Activated CD4-positive, CD25-positive, alpha-beta regulatory T cell treated with anti-CD3 and anti-CD28 coated beads, Interleukin-2, amount 50 U/mL, for 16 hours (primary cell): ENCODE results near the gene ARNT2.

Source experiments
- DNase-seq: peaks from one replicate; pipeline ENCODE4 v3.0.0-alpha.2; 2020; ENCODE audit warnings: low read depth, low spot score

Gene ARNT2

GRCh38 chr15:80514071-80514780 is 110.0 kb downstream of the ARNT2 start:
- no peak for DNase-seq

GRCh38 chr15:80517290-80517689 is 113.1 kb downstream of the ARNT2 start:
- no peak for DNase-seq

- DNase-seq: no peak
These were observed 114.3 kb downstream of the ARNT2 start for GRCh38 chr15:80518522-80518921.

GRCh38 chr15:80523746-80524145 is 119.6 kb downstream of the ARNT2 start:
- DNase-seq: no peak

- DNase-seq: no peak
These were observed 121.7 kb downstream of the ARNT2 start for GRCh38 chr15:80525853-80526252.

- DNase-seq: no peak
These were observed 122.6 kb downstream of the ARNT2 start for GRCh38 chr15:80526556-80527340.

GRCh38 chr15:80527406-80527805 is 123.2 kb downstream of the ARNT2 start:
- DNase-seq: no peak

- DNase-seq: no peak
These were observed 123.8 kb downstream of the ARNT2 start for GRCh38 chr15:80527961-80528360.

GRCh38 chr15:80530737-80531365 is 126.7 kb downstream of the ARNT2 start:
- no peak for DNase-seq

GRCh38 chr15:80531388-80531787 is 127.2 kb downstream of the ARNT2 start:
- DNase-seq: no peak

GRCh38 chr15:80531796-80532195 is 127.6 kb downstream of the ARNT2 start:
- no peak for DNase-seq

GRCh38 chr15:80533790-80534333 is 129.7 kb downstream of the ARNT2 start:
- DNase-seq: no peak

- DNase-seq: no peak
These were observed 132.0 kb downstream of the ARNT2 start for GRCh38 chr15:80536231-80536630.

GRCh38 chr15:80536716-80537115 is 132.5 kb downstream of the ARNT2 start:
- DNase-seq: no peak

GRCh38 chr15:80545078-80545477 is 140.9 kb downstream of the ARNT2 start:
- DNase-seq: no peak

GRCh38 chr15:80547264-80547663 is 143.1 kb downstream of the ARNT2 start:
- DNase-seq: no peak

- DNase-seq: no peak
These were observed 145.0 kb downstream of the ARNT2 start for GRCh38 chr15:80549191-80549590.

- DNase-seq: no peak
These were observed 145.5 kb downstream of the ARNT2 start for GRCh38 chr15:80549654-80550053.

GRCh38 chr15:80550219-80550907 is 146.2 kb downstream of the ARNT2 start:
- no peak for DNase-seq

- no peak for DNase-seq
These were observed 146.7 kb downstream of the ARNT2 start for GRCh38 chr15:80550908-80551260.

GRCh38 chr15:80551348-80551747 is 147.2 kb downstream of the ARNT2 start:
- no peak for DNase-seq

GRCh38 chr15:80554560-80554959 is 150.4 kb downstream of the ARNT2 start:
- DNase-seq: no peak
